Calu3 (cell line): ENCODE results near the gene FXYD4. TPM values are rescaled to one million over a fixed set of nuclear protein-coding genes. Genes with fewer than 3 reads are reported as not detected.

Experiments
- BruUV-seq: library from RNA; stranded (reverse); fragments of 400-500 nt; replicated peaks from 2 replicates; lab custom pipeline; 2021; lab: Mats Ljungman, UMichigan
- CTCF ChIA-PET: fragments of 300-600 bp; sonication (Branson Sonifier 250); formaldehyde crosslinking; loops from one replicate; lab custom pipeline; 2022; ENCODE audit warnings: antibody characterized with exemption; lab: Charles Lee
- DNase-seq: peaks from one replicate; pipeline ENCODE4 v3.0.0; 2022
- H3K27ac Mint-ChIP-seq: one replicate; pipeline ENCODE4 v1.8.0; 2022; ENCODE audit warnings: mixed read lengths; ENCODE audit not compliant: unreplicated experiment
- H3K27me3 Mint-ChIP-seq: one replicate; pipeline ENCODE4 v1.8.0; 2022; ENCODE audit warnings: mixed read lengths; ENCODE audit not compliant: unreplicated experiment
- H3K36me3 Mint-ChIP-seq: one replicate; pipeline ENCODE4 v1.8.0; 2022; ENCODE audit warnings: mild to moderate bottlenecking, moderate library complexity, mixed read lengths; ENCODE audit not compliant: insufficient read depth, unreplicated experiment
- H3K4me1 Mint-ChIP-seq: one replicate; pipeline ENCODE4 v1.8.0; 2022; ENCODE audit warnings: mild to moderate bottlenecking, low read depth, mixed read lengths; ENCODE audit not compliant: unreplicated experiment
- H3K4me3 Mint-ChIP-seq: one replicate; pipeline ENCODE4 v1.8.0; 2022; ENCODE audit warnings: mild to moderate bottlenecking, low read depth, moderate library complexity, mixed read lengths; ENCODE audit not compliant: unreplicated experiment
- H3K9me3 Mint-ChIP-seq: one replicate; pipeline ENCODE4 v1.8.0; 2022; ENCODE audit warnings: low read depth, mixed read lengths; ENCODE audit not compliant: unreplicated experiment
- intact Hi-C: fragments of 100-400 bp; cut with micrococcal nuclease; formaldehyde crosslinking; loops from one replicate; pipeline ENCODE4 v1.10.0; 2022; ENCODE audit not compliant: unreplicated experiment
- total RNA-seq: library from RNA; stranded (reverse); gene quantifications from 2 replicates; pipeline ENCODE4 v1.2.3, GENCODE V29; 2022
- TF ChIP-seq, protein P1 (sequence below): fragments of 200-600 bp; IDR thresholded peaks from one replicate; pipeline ENCODE4 v1.8.0; 2022; ENCODE audit warnings: antibody characterized with exemption; ENCODE audit not compliant: unreplicated experiment

The FXYD4 gene
- total RNA-seq, 1 experiment from 2014 or later: not detected

- DNase-seq: no peak
- intact Hi-C loops: no loop called here
- H3K27me3 Mint-ChIP-seq: no peaks in the 10 kb centered on the region
- H3K4me1 Mint-ChIP-seq: peaks cover 61% of the 10 kb centered on the region
- H3K4me3 Mint-ChIP-seq: no peak overlapping the region
- H3K27ac Mint-ChIP-seq: peak overlapping the region; percentile 77
- peaks cover 84% of the 10 kb centered on the region for H3K36me3 Mint-ChIP-seq
- TF ChIP-seq, protein P1, sequence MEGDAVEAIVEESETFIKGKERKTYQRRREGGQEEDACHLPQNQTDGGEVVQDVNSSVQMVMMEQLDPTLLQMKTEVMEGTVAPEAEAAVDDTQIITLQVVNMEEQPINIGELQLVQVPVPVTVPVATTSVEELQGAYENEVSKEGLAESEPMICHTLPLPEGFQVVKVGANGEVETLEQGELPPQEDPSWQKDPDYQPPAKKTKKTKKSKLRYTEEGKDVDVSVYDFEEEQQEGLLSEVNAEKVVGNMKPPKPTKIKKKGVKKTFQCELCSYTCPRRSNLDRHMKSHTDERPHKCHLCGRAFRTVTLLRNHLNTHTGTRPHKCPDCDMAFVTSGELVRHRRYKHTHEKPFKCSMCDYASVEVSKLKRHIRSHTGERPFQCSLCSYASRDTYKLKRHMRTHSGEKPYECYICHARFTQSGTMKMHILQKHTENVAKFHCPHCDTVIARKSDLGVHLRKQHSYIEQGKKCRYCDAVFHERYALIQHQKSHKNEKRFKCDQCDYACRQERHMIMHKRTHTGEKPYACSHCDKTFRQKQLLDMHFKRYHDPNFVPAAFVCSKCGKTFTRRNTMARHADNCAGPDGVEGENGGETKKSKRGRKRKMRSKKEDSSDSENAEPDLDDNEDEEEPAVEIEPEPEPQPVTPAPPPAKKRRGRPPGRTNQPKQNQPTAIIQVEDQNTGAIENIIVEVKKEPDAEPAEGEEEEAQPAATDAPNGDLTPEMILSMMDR: no peak
- BruUV-seq: no TSS peak
- CTCF ChIA-PET: no interaction called here
- no peaks in the 10 kb centered on the region for H3K9me3 Mint-ChIP-seq
Measured at GRCh38 chr10:43387678-43388032, 16.2 kb downstream of the FXYD4 start.

DNA sequence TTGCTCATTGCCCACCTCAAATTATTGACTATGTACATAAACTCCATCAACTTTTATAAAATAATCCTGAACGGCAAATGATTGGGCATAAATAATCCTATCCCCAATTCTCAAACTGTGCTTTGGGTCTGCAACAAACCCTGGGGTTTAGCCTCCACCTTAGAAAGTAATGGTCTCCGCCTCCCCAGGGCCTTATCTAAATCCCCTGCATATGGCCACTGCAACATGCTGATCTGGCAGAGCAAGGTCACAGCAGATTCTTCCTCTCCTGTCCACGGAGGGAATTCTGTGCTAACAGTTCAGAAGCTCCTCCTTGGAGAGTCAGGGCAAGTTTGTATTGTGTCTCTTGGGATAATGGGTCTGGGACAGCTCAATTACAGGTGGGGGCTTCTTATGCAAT, 18.4 kb downstream of the FXYD4 start:
- TF ChIP-seq, protein P1: no peak
- no peak overlapping the region for H3K27ac Mint-ChIP-seq
- CTCF ChIA-PET: interaction anchor here (1.5 kb wide), 1 partner anchor 8 kb away, joined by 3 read pairs; no protein-coding TSS in a partner anchor
- BruUV-seq: no TSS peak
- intact Hi-C loops: no loop called here
- H3K36me3 Mint-ChIP-seq: peaks cover 95% of the 10 kb centered on the region
- no peak for DNase-seq
- H3K4me1 Mint-ChIP-seq: peaks cover 77% of the 10 kb centered on the region
- H3K9me3 Mint-ChIP-seq: no peaks in the 10 kb centered on the region
- H3K27me3 Mint-ChIP-seq: no peaks in the 10 kb centered on the region
- H3K4me3 Mint-ChIP-seq: peak overlapping the region; percentile 21

- Mint-ChIP-seq H3K4me1 (peaks cover 77% of the 10 kb centered on the region), H3K9me3 (no peaks in the 10 kb centered on the region), H3K4me3 (peak overlapping the region; percentile 21), H3K36me3 (peaks cover 95% of the 10 kb centered on the region), H3K27ac (peak overlapping the region; percentile 84), H3K27me3 (no peaks in the 10 kb centered on the region)
- intact Hi-C loops: no loop called here
- CTCF ChIA-PET: interaction anchor here (0.7 to 1.5 kb wide), 4 partner anchors 9 to 42 kb away, joined by 3 to 5 read pairs (median 4); no protein-coding TSS in a partner anchor
- BruUV-seq: no TSS peak
- DNase-seq: no peak
- TF ChIP-seq, protein P1: no peak
Measured at GRCh38 chr10:43390333-43390732, 18.9 kb downstream of the FXYD4 start.

DNA sequence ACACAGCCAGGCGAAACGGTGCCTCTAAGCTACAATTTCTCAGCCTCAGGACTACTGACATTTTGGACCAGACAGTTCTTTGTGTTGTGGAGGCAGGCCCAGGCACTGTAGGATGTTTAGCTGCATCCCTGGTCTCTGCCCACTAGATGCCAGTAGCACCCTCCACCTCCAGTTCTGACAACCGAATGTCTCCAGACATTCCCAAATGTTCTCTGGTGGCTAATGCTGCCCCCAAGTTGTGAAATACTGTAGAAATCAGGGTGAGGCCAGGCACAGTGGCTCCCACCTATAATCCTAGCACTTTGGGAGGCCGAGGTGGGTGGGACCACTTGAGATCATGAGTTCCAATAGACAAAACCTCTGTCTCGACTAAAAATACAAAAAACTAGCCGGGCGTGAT, 19.3 kb downstream of the FXYD4 start:
- TF ChIP-seq, protein P1: no peak
- Mint-ChIP-seq H3K27ac (peak overlapping the region; percentile 84), H3K4me1 (peaks cover 77% of the 10 kb centered on the region), H3K27me3 (no peaks in the 10 kb centered on the region), H3K4me3 (peak overlapping the region; percentile 21), H3K9me3 (no peaks in the 10 kb centered on the region), H3K36me3 (peaks cover 95% of the 10 kb centered on the region)
- intact Hi-C loops: no loop called here
- no TSS peak for BruUV-seq
- CTCF ChIA-PET: interaction anchor here (0.7 to 1.5 kb wide), 4 partner anchors 9 to 42 kb away, joined by 3 to 5 read pairs (median 4); no protein-coding TSS in a partner anchor
- peak; percentile 46 for DNase-seq
